NCI-H1436 treated with DMSO at 0.1 percent for 48 hours (cell line): Measurements from ENCODE around the gene NR4A1.
A peak's percentile ranks its signal among the peaks of the same experiment; 100 is the strongest.

ENCODE experiments used
- DNase-seq: peaks from one replicate; lab custom pipeline; 2025; lab: John Stamatoyannopoulos, UW

NR4A1 gene

DNA sequence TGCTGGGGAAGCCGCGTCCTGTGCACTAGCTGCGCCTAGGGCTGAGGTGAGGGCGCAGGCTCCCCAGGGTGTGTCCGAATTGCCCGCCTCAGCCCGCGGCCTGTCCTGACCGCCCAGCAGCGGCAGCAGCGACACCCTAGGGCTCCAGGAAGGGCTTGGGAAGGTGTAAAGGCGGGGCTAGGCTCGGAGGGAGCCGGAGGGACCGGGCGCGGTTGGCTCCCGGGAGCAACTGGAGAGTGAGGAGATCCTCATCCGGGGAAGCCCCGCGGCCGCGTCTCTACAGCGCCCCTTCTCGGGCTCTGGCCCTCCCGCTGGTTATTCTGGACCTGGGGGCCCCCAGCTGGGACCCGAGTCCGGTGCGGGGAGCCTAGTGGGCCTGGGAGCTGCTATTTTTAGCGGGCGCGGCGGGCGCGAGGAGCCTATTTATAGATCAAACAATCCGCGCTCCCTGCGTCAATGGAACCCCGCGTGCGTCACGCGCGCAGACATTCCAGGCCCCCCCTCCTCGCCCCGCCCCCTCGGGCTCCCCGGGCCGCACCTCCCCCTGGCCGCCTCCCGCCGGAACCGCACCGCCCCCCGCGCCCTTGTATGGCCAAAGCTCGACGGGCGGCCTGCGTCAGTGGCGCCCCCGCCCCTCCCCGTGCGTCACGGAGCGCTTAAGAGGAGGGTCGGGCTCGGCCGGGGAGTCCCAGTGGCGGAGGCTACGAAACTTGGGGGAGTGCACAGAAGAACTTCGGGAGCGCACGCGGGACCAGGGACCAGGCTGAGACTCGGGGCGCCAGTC is at the start of gene NR4A1:
Gene NR4A1, plus strand, starts transcription at position 685 of the 784 bp plus-strand sequence. CDS start 2,887 bp downstream, outside the sequence.
- peak; percentile 62 for DNase-seq

- no peak for DNase-seq
Observed at GRCh38 chr12:52003016-52003550, 48.2 kb upstream of the NR4A1 start.

- DNase-seq: no peak
Observed at GRCh38 chr12:52003591-52003990, 47.7 kb upstream of the NR4A1 start.

DNA sequence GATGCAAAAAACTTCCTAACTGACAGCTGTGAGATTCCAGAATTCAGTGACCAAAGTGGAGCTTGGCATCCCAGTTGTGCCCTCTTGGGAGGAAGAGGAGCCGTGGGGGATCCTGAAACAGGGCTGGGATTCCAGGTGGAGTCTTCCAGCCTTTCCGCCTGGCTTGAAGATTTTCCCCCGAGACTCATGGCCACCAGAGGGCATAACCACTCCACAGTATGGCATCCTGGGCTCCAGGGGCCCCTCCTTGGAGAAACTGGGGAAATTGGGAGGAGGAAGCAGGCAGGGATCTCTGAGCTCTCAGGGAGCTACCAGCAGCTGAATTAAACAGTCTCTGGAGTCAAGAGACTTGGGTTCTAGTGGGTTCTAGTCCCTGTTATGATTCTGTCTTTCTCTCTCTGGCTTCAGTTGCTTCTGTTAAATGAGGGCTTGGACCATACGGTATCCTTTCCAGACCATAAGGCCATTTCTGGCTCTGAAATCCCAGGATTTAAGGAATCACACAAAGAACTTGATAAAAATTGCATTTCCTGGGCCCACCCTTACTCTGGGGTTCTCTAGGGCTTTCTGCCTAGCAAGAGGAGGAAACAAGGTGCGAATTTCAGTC is 47.1 kb upstream of the NR4A1 start:
- no peak for DNase-seq

DNA sequence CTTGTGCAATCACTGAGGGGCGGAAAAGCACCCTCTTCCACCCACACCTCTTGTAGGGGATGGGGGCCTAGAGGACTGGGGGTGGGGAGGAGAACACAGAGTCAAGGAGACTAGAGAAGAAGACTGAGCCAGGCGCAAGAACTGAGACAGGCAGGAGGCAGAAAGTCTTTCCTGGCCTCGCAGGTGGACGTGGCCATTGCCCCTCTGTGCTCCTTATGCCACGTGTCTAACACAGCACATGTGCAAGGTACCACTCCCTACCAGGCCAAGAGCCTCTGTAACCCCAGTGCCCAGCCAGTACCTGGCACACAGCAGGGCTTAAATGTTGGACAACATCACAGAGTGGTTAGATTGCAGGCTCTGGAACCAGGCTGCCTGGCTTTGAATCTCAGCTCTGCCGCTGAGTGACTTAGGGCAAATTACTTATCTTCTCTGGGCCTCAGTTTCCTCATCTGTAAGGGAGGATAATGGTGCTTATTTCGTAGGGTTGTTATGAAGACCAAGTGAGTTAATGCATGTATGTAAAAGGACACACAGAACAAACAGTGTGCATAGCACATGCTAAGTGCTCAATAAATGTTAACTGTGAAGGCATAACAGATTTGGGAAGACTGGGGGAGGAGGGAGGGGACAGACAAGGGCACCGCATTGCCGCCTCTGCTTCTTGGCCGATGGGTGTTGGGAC is 45.9 kb upstream of the NR4A1 start:
- no peak for DNase-seq

- no peak for DNase-seq
Observed at GRCh38 chr12:52005903-52006703, 45.1 kb upstream of the NR4A1 start.

DNA sequence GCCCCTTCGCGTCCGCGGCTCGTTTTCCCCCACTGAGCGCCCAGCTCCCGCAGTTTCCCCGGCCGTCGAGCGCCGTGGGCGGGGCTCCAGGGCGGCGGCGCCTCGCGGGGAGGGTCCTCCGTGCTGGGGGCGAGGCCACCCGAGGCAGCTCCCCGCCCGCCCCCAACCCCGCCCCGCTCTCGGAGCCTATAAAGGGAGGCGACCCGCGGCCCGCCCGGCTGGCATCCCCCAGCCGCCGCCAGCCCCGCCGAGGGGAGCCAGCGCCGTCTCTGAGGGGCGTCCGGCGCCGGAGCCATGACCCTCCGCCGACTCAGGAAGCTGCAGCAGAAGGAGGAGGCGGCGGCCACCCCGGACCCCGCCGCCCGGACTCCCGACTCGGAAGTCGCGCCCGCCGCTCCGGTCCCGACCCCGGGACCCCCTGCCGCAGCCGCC is 44.5 kb upstream of the NR4A1 start, which contains the start of gene TAMALIN:
Gene TAMALIN, plus strand, starts transcription at position 221 of the 432 bp plus-strand sequence. Its CDS starts 74 bp downstream, at position 295.
- no peak for DNase-seq

DNA sequence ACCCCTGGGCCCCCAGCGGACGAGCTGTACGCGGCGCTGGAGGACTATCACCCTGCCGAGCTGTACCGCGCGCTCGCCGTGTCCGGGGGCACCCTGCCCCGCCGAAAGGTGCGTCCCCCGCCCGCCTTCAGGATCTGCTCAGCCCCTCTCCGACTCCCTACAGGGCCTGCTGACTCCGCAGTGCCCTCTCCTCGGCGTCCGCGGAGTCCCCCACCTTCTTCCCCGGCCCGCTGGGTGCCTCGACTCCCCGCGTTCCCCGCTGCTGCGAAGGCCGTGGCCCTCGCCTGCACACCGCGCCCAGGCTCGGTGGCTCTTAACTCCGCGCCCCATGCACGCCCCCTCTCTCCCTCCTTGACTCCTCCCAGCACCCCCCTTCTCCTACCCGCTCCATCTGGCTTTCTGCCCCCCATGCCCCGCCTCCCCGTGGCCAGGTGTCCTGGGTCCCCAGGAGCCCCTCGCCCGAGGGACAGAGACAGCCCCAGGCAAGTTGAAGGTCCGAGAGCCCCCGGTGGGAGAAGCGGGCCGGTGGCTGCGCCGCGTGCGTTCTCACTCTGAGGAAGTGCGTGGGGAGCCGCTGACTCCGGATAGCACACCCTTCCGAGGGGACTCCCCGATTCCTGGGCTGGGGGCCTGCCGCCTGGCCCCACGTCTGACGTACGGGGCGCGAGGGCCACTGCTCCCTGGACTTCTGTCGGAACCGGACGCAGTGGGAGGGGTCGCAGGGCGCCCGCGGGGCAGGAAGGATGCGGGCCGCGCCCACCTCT is 43.9 kb upstream of the NR4A1 start:
- DNase-seq: no peak

- no peak for DNase-seq
Observed at GRCh38 chr12:52007982-52008510, 43.2 kb upstream of the NR4A1 start.

GRCh38 chr12:52009081-52009751 is 42.0 kb upstream of the NR4A1 start:
- no peak for DNase-seq

DNA sequence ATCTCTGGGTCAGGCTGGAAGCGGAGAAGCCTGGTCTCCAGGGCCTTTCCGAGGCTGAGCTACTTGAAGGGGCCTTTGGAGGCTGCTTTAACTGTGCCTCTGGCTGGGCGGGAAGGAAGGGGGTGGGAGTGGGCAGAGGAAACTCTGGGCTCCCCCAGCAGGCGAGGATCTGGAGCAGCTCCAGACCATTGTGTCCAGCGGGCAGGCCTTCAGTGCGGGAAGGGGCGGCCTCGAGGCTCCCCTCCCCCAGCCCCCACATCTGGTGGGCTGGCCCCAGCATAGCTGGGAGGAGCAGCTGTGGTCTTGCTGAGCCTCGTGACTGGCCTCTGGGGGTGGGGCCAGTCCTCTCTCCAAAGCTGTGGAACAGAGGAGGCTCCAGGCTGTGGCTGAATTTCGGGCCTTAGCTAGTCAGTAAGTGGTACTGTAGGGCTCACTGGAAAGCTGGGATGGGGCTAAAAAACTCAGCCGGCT is 41.1 kb upstream of the NR4A1 start:
- no peak for DNase-seq

DNA sequence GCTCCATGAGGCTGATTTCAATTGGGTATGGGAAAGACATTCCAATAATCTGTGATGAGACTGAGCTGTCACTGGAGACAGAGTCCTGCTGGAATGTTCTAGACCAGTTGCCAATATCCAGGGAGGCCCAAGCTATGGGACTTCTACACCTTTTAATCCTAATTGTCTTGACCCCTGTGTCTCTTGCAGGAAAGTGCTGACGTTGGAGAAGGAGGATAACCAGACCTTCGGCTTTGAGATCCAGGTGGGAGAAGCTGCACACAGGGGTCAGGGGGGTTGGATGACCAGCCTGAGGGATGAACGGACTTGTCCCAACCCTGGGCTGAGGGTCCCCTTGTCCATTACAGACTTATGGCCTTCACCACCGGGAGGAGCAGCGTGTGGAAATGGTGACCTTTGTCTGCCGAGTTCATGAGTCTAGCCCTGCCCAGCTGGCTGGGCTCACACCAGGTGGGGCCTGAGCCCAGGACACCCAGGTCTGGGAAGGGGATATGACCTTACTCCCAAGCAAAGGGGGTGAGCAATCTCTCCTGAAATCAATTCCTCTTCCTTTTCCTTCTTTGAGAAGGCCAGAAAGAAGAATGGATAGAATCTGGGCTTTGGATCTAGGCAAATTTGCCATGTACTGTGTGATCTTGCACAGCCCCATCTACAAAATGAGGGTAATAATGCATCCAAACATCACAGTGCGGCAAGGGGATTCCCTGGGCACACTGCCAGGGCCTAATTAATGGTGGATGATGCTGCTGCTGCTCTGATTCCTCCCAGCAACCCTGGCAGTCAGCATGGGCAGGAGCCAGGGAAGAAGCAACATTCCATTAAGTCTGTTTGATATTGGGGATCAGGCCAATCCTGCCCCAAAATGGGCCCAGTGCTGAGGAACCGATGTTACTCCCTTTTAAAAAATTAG is 40.3 kb upstream of the NR4A1 start:
- no peak for DNase-seq

GRCh38 chr12:52011602-52012214 is 39.5 kb upstream of the NR4A1 start:
- no peak for DNase-seq

DNA sequence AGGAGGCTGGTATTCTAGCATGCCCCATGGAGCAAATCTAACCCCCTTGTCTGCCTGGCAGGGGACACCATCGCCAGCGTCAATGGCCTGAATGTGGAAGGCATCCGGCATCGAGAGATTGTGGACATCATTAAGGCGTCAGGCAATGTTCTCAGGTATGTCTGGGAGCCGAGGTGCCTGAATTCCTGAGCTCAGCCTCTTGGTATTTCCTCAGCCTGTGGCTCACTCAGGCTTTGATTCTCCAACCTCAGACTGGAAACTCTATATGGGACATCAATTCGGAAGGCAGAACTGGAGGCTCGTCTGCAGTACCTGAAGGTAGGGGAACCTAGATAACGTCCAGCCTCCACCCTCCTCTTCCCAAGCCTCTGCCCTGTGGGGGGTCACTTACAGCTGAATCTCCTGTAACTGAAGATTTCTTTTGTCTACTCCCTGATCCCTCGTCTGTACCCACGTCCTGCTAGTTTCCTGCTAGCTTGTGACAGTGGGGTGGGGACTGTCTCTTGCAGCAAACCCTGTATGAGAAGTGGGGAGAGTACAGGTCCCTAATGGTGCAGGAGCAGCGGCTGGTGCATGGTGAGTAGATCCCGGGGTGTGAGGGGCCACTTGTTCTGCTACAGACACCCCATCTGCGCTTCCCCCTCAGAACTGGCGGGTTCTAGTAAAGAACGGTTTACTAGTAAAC is 37.5 kb upstream of the NR4A1 start:
- DNase-seq: no peak

DNA sequence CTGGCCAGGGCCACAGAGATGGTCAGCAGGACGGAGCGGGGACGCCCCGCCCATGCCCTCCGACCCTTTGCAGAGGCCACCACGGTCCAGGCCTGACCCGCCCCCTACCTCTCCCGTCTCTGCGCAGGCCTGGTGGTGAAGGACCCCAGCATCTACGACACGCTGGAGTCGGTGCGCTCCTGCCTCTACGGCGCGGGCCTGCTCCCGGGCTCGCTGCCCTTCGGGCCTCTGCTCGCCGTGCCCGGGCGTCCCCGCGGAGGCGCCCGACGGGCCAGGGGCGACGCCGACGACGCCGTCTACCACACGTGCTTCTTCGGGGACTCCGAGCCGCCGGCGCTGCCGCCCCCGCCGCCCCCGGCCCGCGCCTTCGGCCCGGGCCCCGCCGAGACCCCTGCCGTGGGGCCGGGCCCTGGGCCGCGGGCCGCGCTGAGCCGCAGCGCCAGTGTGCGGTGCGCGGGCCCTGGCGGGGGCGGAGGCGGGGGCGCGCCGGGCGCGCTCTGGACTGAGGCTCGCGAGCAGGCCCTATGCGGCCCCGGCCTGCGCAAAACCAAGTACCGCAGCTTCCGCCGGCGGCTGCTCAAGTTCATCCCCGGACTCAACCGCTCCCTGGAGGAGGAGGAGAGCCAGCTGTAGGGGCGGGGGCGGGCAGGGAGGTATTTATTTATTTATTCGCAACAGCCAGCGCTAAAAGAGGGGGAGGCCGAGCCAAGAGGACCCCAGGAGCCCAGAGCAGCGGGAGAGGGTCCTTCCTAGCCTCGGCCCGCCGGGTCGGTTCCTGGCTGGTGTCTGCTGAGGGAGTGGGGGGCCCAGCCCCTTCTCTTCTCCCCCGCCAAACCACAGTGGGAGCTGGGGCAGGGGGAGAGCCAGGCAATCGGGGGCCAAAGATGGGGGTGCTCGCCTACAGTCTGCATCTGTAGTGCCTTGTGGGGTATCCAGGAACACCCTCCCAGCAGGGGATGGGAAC is 36.4 kb upstream of the NR4A1 start:
- no peak for DNase-seq

- DNase-seq: no peak
Observed at GRCh38 chr12:52015532-52016041, 35.7 kb upstream of the NR4A1 start.
